Hematopoietic multipotent progenitor cell treated with erythropoietin and hydrocortisone succinate and interleukin-3 and kit ligand, for 4 days (in vitro differentiated cells): Measurements from ENCODE around the gene TFDP2.
"Not testable (repeated sequence)": the region's sequence is repeated elsewhere in the genome, so short reads cannot be mapped to it uniquely, and the experiment has no call there.

Source experiments
- DNase-seq: peaks from one replicate; pipeline ENCODE4 v3.0.0-alpha.2; 2015

TFDP2 gene

DNA sequence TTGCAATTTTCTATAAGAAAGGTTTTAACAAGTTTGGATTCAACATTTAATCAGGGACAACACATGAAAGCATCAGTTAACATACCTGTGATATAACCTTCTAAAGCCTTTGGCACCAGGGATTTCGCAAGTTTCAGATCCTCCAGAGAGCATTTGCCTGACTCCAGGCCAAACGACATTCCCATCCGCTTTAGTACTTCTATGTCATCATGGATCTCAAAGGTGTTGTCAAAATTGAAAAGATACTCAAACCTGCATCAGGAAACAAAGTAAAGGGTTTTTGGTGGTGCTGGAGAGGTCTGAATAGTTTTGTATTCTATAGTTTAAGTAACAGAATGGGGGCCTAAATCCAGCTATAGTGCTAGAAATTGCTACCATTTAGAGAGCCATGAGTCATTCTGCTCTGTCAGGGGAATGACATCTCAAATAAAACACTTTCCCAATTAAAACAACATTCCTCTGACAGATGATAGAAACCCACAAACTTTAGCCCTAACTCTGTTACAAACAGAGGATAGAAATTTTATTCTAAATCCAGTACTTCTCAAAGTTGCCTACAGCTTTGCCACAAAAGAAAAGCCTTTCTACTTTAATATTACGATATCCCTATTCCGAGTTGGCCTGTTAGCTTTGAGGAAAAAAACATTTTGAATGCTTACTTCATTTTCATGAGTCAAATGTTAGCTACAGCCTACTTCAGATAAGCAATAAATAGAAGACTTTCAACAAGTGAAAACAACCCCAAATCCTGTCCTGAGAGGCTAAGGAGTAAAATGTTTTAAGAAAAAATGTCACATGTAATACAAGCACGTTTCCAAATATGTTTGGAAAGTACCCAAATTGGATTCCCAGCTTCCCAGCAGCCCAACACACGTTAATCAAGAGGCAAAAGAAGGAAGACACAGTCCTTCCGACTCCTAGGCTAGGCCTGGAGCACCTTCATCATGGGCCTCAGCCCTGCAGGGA is 189.5 kb downstream of the TFDP2 start:
- no peak for DNase-seq

DNA sequence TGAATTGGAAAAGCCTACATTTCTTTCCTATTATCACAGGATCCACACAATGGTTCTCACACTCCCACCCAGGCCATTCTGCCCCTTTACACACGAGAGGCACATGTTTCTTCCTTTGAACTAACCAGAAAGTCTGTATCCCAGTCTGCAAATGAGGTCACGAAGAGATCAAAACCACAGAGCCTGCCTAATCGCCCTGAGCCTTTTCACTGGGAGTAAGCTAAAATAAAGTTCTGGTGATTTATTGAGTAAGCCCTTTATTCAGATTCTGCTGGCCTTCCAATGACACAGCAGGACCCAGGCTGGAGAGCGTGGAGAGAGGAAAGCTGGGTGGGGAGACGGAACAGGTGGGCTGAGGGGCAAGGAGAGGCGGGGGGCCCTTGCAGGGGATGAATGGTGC is 194.2 kb downstream of the TFDP2 start:
- peak; percentile 41 for DNase-seq

DNA sequence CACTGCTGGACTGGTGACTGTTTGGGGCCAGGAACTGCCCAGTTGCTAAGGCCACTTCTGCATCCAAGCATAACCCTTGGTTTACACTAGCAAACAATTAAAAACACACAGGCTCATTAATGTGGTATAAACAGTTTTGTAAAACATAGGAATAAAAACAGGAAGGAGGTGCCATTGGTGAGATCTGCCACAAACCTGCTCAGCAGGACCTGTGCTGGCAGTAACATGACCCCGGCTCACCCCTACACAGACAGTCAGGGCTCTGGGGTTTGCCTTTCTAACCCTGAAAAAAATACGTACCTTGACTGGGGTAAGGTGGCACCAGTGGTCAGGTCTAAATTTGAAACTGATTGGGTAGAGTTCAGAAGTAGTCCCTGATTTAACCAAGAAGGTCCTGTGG is 196.7 kb downstream of the TFDP2 start:
- DNase-seq, result no peak

DNA sequence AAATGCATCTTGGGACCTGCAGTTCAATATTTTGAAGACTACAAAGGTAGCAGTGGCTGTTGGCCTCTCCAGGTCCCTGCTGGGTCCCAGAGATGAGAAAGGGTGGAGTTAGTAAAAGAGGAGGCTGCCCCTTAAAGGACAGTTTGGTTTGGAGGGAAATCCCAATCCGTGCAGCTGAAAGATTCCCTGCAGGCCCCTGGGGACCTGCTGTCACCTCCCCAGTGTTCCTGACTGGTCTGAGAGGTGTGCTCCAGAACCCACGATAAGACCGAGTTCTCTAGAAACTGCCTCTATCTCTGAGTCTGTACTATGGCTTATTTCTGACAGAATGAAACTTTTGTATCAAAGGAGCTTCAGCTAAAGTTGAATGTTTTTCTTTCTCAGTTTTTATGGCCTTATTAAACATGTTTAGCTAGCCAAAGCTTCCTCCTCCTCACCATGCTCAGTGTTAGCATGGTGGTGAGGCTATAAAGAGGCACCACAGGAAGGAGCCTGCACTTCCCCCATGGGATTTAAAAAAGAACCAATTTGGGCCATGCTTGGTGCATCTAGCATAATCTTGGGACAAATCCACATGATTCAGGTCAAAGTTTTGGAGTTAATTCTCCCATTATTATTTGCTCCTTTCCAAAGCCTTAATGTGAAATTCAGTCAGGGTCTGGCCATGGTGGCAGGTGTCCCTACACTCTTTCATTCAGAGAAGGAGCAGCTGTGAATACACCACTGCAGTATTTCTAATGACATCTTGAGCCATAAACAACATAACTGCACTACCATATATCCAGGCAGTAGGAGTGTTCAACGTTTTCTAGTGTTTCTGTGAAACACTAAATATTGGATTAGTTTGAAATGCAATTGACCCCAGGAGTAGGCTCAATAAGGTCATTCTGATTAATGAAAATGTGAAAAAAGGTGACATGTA is 198.5 kb downstream of the TFDP2 start:
- DNase-seq, result no peak

DNA sequence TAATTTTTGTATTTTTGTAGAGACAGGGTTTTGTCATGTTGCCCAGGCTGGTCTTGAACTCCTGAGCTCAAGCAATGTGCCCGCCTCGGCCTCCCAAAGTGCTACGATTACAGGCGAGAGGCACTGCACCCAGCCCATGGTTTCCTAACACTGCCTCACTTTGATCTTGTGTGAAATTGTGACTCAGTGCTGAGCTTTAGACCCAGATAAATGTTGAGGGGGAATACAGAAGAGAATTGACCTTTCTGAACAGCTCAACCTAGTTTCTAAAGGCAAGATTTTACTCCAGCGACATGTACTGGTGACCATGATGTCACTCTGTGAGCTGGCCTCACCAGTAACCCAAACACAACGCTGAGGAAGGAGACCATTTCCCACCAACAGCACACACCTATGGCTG is 199.4 kb downstream of the TFDP2 start:
- no peak for DNase-seq

DNA sequence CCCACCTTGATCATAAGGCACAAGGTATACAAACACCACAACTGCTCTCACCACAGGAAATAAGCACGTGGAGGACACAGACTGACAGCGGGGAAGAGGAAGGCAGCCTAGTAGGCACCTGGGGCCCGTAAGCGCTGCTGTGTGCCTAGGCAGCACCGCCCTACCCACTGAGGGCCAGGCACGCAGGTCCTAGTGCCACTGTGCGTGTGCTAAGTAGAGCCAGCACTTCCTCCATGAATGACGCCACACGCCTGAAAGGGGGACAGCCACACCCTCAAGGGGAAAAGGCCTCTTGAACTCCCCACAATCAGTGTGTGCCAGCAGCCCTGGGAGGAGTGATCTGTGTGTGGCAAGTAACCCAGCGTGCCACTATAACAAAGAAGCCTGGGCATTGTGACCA is 199.9 kb downstream of the TFDP2 start:
- DNase-seq, result peak; percentile 78

DNA sequence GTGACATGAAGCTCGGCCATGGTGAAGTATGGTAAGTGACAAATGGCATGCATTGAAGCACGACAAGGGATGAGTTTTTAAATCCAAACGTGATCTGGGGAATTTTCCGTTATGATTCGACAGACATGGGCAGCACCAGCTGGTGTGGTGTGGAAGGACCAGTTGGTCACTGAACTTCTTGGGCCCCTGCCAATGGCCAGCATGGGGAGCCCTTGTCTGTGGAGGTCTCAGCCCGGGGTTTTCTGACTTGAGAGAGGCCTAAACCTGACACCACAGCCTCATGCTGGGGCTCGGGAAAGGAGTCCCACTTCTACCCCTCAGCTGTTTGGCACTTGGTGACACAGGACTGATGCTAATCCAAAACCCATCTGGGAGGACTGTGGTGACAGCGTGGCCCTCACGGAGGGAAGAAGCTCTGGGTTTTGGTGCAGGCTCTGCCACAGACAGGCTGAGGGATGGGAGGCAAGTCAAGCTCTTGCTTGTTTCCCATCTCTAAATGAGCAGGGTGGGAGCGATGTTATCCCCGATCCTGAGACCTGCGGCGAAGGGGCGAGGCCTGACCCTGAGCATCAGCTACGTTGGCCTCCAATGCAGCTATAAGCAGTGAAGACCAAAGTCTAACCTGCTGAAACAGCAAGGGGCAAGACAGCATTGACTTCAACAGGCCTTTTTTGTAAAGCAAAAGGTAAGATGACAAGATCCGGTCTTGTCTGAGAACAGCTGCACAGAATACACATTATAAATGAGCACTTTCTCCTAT is 203.4 kb downstream of the TFDP2 start:
- no peak for DNase-seq

DNA sequence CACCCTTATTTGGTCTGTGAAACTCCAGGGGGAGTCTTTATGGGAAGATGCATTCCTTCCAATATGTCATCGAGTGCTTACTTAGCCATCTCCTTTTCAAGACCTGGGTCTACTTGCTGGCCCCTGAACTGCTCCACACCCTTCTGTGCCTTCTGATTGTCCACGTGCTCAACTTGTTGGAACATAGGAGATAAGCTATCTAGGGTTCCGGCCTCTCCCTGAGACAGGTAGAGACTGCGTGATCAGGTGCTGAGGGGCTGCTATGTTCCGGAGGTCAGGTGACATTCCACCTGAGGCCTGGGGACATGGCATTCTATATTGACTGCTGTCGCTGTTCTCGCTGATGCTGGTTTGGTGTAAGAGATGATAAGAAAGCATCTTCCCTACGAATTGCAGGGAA is 207.3 kb downstream of the TFDP2 start:
- DNase-seq, result no peak

DNA sequence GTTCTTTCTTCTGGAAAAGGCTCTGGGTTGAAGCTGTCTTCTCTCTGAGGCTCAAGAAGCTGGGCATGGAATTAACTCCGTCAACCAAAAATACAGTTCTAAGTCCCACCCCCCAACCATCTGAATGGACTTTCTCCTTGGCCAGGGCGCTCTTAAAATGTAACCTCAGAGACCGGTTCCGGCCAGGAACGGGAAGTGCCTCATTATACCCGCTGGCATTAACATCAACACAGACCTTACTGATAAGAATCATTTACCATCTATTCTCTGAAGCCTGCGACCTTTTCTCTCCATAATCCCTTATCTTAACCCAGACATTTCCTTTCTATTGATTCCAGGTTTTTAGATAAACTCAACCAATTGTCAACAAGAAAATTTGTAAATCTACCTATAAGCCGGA is 208.3 kb downstream of the TFDP2 start:
- DNase-seq, result peak; percentile 80

DNA sequence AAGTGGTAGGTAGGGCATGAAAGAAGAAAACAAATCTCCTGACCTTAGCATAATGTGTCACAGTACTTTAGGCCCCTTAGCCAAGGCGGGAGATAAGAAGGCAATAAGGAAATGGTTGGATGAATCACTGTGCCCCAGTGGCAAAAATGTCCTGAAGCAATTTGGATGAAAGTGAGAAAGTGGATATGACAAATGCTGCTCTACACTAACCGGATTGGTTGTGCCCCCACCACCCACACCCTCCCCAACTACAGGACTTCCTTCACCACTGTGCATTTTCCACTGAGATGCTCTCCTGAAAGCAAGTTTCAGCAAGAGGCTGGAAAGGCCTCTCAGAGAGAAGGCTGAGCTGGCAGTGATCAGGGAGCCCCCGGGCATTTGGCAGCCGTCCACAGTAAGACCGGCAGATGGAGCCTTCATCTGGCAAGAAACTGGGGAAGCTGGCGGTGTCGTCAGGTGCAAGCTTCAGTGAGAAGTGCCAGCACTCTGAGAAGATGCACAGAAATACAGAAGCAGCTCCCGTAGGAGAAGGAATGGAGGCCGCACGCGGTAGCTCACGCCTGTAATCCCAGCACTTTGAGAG is 209.1 kb downstream of the TFDP2 start:
- peak; percentile 80 for DNase-seq

DNA sequence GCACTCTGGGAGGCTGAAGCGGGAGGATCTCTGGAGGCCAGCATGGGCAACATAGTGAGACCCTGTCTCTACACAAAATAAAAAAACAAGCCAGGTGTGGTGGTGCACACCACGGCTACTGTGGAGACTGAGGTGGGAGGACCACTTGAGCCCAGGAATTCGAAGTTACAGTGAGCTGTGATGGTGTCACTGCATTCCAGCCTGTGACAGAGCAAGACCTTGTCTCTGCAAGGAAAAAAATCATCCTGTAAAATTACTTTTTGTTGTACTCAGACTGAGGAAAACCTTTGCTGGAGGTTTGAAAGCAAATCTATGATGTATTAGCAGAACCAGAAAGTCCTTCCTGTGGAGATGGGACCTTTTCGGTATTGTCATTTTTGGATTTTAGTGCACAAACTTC is 209.6 kb downstream of the TFDP2 start:
- no peak for DNase-seq

DNA sequence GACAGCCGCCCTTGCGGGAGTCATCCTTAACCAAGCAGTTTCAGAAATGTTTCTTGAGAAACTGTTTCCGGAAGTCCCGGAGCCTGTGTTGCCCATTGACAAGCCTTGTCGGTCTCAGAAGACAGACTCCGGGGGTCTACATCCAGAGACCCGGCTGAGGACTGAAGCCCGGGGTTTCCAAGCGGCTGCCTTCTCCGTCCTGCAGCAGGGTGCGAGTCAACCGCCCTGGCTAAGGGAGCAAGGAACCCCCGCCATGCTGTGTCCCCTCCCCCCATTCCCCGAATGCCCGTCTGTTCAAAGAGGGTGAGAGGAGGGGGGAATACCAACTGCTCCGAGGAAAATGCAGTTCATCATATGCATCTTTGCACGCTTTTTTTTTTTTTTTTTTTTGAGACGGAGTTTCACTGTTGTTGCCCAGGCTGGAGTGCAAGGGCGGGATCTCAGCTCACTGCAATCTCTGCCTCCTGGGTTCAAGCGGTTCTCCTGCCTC is 211.3 kb downstream of the TFDP2 start:
- DNase-seq, result no peak

DNA sequence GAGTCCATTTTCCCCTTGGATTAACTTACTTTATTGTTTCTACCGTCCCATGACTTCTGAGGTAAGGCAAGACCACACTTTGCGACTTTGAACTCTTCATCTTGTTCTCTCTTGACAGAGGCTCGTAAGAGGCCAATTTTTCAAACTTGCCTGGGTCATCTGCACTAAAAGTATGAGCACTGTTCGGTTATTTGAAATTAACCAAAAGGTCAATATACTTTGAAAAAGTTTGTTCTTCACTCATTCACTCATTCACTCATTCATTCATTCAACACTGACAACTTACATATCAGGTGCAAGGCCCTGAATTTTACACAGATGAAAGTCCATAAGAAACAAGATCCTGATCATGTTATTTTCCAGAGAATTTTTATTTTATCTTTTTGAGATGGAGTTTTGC is 215.0 kb downstream of the TFDP2 start:
- no peak for DNase-seq

DNA sequence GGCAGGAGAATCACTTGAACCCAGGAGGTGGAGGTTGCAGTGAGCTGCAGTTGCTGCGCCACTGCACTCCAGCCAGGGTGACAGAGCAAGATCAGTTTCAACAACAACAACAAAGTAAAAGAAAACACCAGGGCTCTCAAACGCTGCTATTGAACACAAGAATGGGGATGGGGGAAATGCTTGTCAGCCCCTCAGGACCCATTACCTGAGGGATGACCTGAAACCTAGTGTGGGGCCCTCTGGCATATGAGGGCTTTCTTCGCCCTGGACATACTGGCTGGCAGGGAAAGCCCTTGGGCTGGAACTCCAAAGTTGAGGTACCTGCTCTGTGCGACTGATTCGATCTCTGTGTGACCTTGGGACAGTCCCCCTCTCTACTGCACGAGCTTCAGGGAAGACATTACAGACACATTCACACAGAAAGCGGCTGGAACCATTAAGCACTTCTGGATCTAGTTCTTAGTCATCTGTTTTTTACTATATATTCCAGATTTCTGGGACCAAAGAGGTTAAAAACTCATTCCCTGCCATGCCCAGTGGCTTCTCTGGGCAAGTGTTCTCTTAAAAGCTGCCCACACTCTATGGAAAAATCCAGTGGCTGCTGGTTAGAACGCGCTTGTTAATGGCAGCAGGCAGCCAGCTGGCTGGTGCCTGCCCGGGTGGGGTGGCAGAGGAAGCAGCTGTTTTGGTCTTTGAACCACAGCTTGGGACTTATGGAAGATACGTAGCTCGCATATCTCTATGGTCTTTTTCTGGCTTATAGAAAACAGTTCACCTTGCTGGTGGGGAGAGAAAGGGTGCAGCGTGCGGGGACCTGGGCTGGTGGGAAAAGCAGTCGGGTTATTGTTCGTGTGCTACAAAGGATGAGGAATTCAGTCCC is 215.7 kb downstream of the TFDP2 start:
- peak; percentile 64 for DNase-seq

DNA sequence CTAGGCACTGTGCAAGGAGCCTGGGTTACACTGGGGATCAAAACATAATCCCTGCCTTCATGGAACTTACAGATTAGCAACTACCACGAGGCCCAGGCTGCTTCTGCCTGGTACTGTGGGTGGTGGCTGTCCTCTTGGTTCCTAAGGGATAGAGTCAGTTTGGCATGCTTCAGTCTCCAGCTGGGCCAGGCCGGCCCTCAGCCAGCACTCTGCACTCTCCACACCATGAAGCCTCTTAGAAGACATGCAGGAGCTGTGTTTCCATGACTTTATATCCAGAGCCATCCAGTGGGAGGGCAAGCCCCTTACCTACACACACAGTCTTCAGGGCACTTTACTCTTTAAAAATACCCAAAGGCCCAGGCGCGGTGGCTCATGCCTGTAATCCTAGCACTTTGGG is 218.5 kb downstream of the TFDP2 start:
- DNase-seq, result no peak

DNA sequence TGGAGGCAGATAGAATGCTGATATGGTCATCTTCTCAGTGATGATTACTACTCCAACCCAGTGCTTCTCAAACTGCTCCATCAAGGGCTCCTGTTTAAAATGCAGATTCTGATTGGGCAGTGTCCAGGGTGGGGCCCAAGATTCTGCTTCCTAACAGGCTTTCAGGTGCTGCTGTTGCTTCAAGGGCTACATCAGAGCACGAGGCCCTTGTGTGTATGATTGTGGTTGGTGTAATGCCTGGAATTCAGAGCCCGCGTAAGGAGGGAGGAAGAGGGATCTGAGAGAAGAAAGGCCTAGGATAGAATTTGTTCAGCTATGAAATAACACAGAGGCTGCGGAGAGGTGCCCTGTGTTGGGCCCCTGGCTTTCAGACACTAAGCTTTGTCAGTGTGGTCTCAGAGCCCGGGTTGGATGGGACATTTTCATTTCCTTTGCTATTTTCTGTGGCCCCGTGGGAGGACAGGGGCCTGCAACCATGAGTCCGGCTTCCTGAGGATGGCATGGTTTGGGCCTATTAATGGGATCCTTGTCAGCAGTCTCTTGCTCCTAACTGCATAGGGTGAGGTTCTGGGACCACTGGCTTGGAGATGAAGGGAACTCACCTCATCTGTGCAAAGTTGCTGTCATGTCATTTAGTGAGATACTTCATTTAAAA is 219.9 kb downstream of the TFDP2 start:
- no peak for DNase-seq

DNA sequence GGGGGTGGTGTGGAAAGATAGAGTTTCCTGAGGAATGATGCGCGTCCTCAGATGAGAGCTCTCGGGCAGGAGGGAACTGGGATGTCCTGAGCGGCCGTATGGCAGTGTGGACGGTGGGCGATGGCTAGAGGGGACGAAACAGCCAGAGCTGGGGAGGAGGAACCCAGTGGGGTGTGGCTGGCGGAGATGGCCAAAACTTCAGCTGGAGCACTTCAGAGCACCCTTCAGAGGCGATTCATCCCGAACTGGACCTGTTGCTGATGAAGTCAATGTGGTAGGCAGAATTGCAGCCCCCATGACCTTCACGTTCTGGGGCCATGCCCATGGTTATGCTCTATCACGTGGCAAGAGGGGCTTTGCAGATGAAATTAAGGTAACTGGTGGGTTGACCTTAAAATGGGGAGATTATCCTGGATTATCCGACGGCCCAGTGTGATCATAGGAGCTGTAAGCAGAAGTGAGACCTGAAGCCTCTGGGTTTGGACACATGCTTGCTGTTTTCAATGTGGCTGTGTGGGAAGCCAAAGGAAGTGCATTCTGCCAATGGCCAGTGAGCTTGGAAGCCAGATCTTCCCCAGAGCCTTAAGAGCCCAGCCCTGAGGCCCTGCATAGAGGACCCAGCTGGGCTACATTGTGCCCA is 220.6 kb downstream of the TFDP2 start:
- no peak for DNase-seq

DNA sequence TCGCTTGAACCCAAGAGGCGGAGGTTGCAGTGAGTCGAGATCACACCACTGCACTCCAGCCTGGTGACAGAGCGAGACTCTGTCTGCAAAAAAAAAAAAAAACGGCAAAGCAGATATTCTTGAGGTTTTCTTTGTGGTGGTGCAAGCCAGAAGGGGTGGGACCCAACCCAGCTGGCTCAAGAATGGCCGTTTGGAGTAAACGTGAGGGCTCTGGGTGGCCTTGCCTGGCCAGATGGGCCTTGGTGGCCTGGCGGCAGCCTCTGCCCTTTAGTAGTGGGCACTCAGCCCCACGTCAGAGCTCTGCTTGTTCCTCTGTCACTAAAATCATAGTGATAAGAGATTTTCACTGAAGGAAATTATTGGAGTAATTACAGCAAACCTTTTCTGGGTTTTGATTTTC is 222.4 kb downstream of the TFDP2 start:
- no peak for DNase-seq

DNA sequence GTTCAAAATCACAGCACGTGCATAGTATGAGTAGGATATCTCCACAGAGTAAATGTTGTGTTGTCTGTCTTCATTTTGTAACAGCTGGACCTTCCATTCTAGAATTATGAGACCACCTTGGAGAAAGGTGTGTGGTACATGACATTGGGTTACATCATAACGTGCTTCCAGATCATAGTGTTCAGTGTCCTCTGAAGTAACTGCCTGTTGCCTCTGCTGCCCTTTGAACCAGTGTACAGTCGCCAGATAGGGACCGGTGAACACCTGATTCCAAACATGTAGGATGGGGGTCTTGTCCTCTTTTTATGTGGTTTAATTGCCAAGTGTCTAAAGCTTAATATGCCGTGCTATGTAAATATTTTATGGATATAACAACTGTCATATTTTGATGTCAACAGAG is 223.7 kb downstream of the TFDP2 start:
- not testable (repeated sequence) for DNase-seq

DNA sequence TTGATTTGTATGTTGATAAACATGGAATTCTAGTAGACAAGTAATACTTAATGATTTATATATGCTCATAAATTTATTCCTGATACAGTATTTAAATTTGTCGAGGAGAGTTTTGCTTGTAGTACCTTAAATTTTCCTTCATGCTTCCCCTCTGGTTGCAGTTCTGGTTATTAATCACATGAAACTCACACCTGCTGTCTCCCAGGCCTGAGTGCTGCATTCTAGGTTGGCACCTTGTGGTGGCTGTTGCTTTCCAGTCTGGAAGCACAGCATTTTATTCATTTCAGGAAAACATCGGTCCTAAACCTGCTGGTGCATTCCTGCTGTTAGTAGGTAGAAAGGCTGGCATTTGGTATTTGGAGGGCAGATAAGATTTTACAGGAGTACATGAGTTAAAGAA is 228.0 kb downstream of the TFDP2 start:
- DNase-seq, result no peak
